HepG2 (cell line): Measurements from ENCODE around the gene ALG3. TPM values are rescaled to one million over a fixed set of nuclear protein-coding genes. Genes with fewer than 3 reads are reported as not detected.

Experiments
- ATAC-seq: fragments of 200-7000 bp; cut with Tn5 transposase; 3 replicates; pipeline ENCODE4 v1.9.1; 2020; ENCODE audit warnings: mild to moderate bottlenecking, moderate library complexity
- BruUV-seq: library from RNA; stranded (reverse); fragments of 400-500 nt; replicated peaks from 2 replicates; lab custom pipeline; 2021; lab: Mats Ljungman, UMichigan
- CTCF ChIA-PET: fragments of 300-600 bp; formaldehyde crosslinking; extraction: SDS; loops from one replicate; lab custom pipeline; 2021; ENCODE audit warnings: low total read pairs, inconsistent platforms, low intra/inter-chr PET ratio; lab: Yijun Ruan, JAX
- POLR2A ChIA-PET: fragments of 350-600 bp; sonication (Branson Sonifier 250); formaldehyde crosslinking; loops from one replicate; lab custom pipeline; 2020; ENCODE audit warnings: antibody characterized with exemption, inconsistent platforms; lab: Yijun Ruan, JAX
- DNase-seq: peaks from one replicate; pipeline ENCODE4 v3.0.0-alpha.2; 2015; ENCODE audit warnings: low spot score
- FAIRE-seq: peaks from 3 replicates; lab custom pipeline; 2011; peaks lifted over from hg19 to GRCh38; lab: Jason Lieb, UNC
- H2AFZ ChIP-seq: one replicate; pipeline ENCODE4 v1.6.1; 2011; ENCODE audit warnings: low read length, inconsistent platforms
- H3K27ac ChIP-seq: fragments of 300-600 bp; 3 replicates; pipeline ENCODE4 v1.8.0; 2011; ENCODE audit warnings: mixed run types, mild to moderate bottlenecking, mixed read lengths, low read length, inconsistent platforms; ENCODE audit not compliant: insufficient read depth; ENCODE audit errors: extremely low read length
- H3K27me3 ChIP-seq, 2 experiments: fragments of 200-600 bp in 1 of 2; 2 replicates in 1 of 2; 3 replicates in 1 of 2; pipeline versions ENCODE4 v1.6.0 to v1.8.0; 2011; ENCODE audit warnings: low read length in 2 of 2, mild to moderate bottlenecking in 2 of 2, moderate library complexity in 2 of 2, inconsistent platforms in 1 of 2; ENCODE audit not compliant: insufficient read depth in 2 of 2, control insufficient read depth in 1 of 2
- H3K36me3 ChIP-seq, 2 experiments: fragments of 200-600 bp in 1 of 2; replicated peaks in 1 of 2; 2 replicates in 1 of 2; 3 replicates in 1 of 2; pipeline versions ENCODE4 v1.5.1 to v1.8.0; 2011; ENCODE audit warnings: low read length in 2 of 2, inconsistent platforms in 1 of 2; ENCODE audit not compliant: insufficient read depth in 2 of 2, control insufficient read depth in 1 of 2
- H3K4me1 ChIP-seq: 2 replicates; pipeline ENCODE4 v1.5.1; 2012; ENCODE audit warnings: low read length, inconsistent platforms; ENCODE audit not compliant: insufficient read depth
- H3K4me2 ChIP-seq: 2 replicates; pipeline ENCODE4 v1.6.0; 2011; ENCODE audit warnings: low read depth, low read length, inconsistent platforms
- H3K4me3 ChIP-seq, 3 experiments: fragments of 200-600 bp in 1 of 3; sonication (generic), shearing (Covaris generic) in 1 of 3; replicated peaks in 1 of 3; 2 replicates each; pipeline ENCODE4 v1.5.1; 2011 to 2016; ENCODE audit warnings: low read length in 3 of 3, inconsistent platforms in 2 of 3, low read depth in 2 of 3, mild to moderate bottlenecking in 2 of 3, control low read depth in 1 of 3, mixed read lengths in 1 of 3; ENCODE audit not compliant: insufficient read depth in 1 of 3
- H3K79me2 ChIP-seq: one replicate; pipeline ENCODE4 v1.6.1; 2011; ENCODE audit warnings: low read length, inconsistent platforms; ENCODE audit not compliant: insufficient read depth
- H3K9ac ChIP-seq: 2 replicates; pipeline ENCODE4 v1.6.0; 2011; ENCODE audit warnings: mild to moderate bottlenecking, low read depth, low read length, inconsistent platforms; ENCODE audit not compliant: insufficient read depth
- H3K9me3 ChIP-seq: 2 replicates; pipeline ENCODE4 v1.5.1; 2012; ENCODE audit warnings: mild to moderate bottlenecking, low read length
- H4K20me1 ChIP-seq: 2 replicates; pipeline ENCODE4 v1.6.0; 2011; ENCODE audit warnings: inconsistent platforms, mild to moderate bottlenecking, low read length, moderate library complexity; ENCODE audit not compliant: insufficient read depth
- HNRNPK ChIP-seq: fragments of 200-400 bp; formaldehyde crosslinking; IDR thresholded peaks from 2 replicates; pipeline ENCODE4 v1.6.1; 2018; ENCODE audit warnings: low read length, low read depth, moderate library complexity, mild to moderate bottlenecking; ENCODE audit not compliant: poor library complexity, severe bottlenecking
- SOX13 ChIP-seq, 3 experiments: fragments of 450-650 bp in 1 of 3; sonication (generic) in 1 of 3; formaldehyde crosslinking in 1 of 3; IDR thresholded peaks in 2 of 3; conservative IDR thresholded peaks in 1 of 3; 2 replicates each; pipeline versions ENCODE4 v1.5.0 to v1.6.1; 2016 to 2020; ENCODE audit warnings: antibody characterized with exemption in 1 of 3, mild to moderate bottlenecking in 1 of 3, missing compliant biosample characterization in 1 of 3, missing genetic modification reagents in 1 of 3, moderate library complexity in 1 of 3
- ZKSCAN1 ChIP-seq: fragments of 150-350 bp; IDR thresholded peaks from 2 replicates; pipeline ENCODE4 v1.6.1; 2014; ENCODE audit warnings: low read length
- ZNF350 ChIP-seq: sonication (generic); formaldehyde crosslinking; IDR thresholded peaks from 2 replicates; pipeline ENCODE4 v1.4.0; 2020; ENCODE audit warnings: mild to moderate bottlenecking, low read depth, missing genetic modification reagents, borderline replicate concordance
- ZNF780A ChIP-seq: sonication (generic); formaldehyde crosslinking; IDR thresholded peaks from 2 replicates; pipeline ENCODE4 v1.8.0; 2022; ENCODE audit warnings: mild to moderate bottlenecking, missing genetic modification reagents, moderate library complexity
- WGBS: methylation state at CpG from one replicate; pipeline ENCODE4 v1.1.6; 2017; ENCODE audit warnings: low lambda C conversion rate; 5-methylcytosine and 5-hydroxymethylcytosine counted together
- in situ Hi-C: cut with HindIII; loops from 2 replicates; pipeline ENCODE4 v1.10.0; 2017; ENCODE audit warnings: low pct_unique_long_range_greater_than_20kb; ENCODE audit not compliant: extremely low pct_ligation_motif_present
- intact Hi-C: fragments of 100-400 bp; cut with micrococcal nuclease; formaldehyde crosslinking; loops from one replicate; pipeline ENCODE4 v1.10.0; 2022; ENCODE audit not compliant: unreplicated experiment
- polyA plus RNA-seq, 8 experiments: library from polyadenylated mRNA; depleted of rRNA in 3 of 8; stranded (reverse) in 7 of 8; unstranded in 1 of 8; fragments of >200 nt; fragmentation: Illumina TruSeq in 4 of 8; extraction: Trizol in 4 of 8; gene quantifications; 2 replicates each; pipeline versions ENCODE4 v1.2.1 to v1.2.3, GENCODE V29; 2011 to 2016; ENCODE audit warnings: low read depth in 4 of 8, missing spikeins in 1 of 8, mixed read lengths in 1 of 8; ENCODE audit not compliant: insufficient read depth in 1 of 8
- total RNA-seq, 5 experiments: library from RNA; depleted of rRNA; stranded (reverse); fragments of >200 nt; fragmentation: Illumina TruSeq; extraction: Trizol; gene quantifications; 2 replicates each; pipeline ENCODE4 v1.2.3, GENCODE V29; 2016; ENCODE audit warnings: low read depth in 1 of 5

Gene ALG3
- total and polyA plus RNA-seq, 2 of the 13 experiments (the other 11 are each of a cell fraction or from before 2014, with no cell fraction given): 46.6 to 57.1 TPM

DNA sequence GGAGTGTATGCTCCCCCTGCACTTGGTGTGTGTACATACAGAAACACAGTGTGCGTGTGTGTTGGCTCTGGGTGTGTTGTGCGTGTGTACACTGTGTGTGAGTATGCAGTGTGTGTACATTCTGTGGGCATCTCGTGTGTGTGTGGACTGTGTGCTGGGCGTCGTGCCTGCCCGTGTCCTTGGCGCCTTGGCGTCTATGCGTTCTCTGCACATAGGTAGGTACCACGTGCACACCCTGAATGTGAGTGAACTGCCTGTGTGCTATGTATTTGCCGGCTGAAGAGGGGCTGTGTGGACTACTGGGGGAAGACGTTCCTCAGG, 26.6 kb upstream of the ALG3 start:
- ATAC-seq (no peak), DNase-seq (no peak), FAIRE-seq (no peak)
- no peak overlapping the region for H3K4me2 ChIP-seq
- ChIA-PET CTCF (no interaction called here), POLR2A (no interaction called here)
- intact Hi-C loops: no loop called here
- no peaks in the 10 kb centered on the region for H3K4me1 ChIP-seq
- H3K79me2 ChIP-seq: no peaks in the 10 kb centered on the region
- 59% methylated on average over 12 of the region's 12 CpGs for WGBS
- no peak overlapping the region for H3K4me3 ChIP-seq
- TF ChIP-seq ZKSCAN1: no peak
- no peak for TF ChIP-seq ZNF350
- TF ChIP-seq SOX13 (IDR thresholded peaks at IDR 0.05): no peak
- no peak for TF ChIP-seq SOX13 (CRISPR knock-in tag; conservative IDR thresholded peaks at IDR 0.05 in 1 of 2, IDR thresholded peaks at IDR 0.05 in 1 of 2)
- BruUV-seq: no TSS peak
- no peaks in the 10 kb centered on the region for H3K9me3 ChIP-seq
- no peak overlapping the region for H2AFZ ChIP-seq
- H4K20me1 ChIP-seq: no peaks in the 10 kb centered on the region
- H3K9ac ChIP-seq: no peak overlapping the region
- in situ Hi-C loops: no loop called here
- peaks cover 9 to 52% of the 10 kb centered on the region in 2 experiments; a peak in 4 of 5 replicates for H3K27me3 ChIP-seq
- no peak overlapping the region for H3K27ac ChIP-seq
- H3K36me3 ChIP-seq: no peaks in the 10 kb centered on the region

DNA sequence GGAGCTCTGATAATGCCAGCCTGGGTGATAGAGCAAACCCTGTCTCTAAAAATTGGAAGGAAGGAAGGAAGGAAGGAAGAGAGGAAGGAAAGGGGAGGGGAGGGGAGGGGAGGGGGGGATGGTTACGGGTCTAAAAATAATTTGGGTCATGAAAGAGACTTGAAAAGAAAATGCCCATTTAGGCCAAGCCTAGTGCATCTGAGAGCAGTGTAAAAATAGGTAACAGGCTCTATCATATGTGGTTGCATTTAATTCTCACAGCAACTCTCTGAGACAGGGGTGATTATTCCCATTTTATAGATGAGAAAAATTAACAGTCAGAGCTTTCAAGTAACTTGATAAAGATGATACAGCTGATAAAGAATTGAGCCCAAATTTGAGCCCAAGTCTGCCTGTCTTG, 23.5 kb upstream of the ALG3 start:
- DNase-seq (no peak), ATAC-seq (no peak), FAIRE-seq (no peak)
- ChIA-PET CTCF (no interaction called here), POLR2A (no interaction called here)
- intact Hi-C loops (no loop called here), in situ Hi-C loops (no loop called here)
- no peaks in the 10 kb centered on the region for H3K4me1 ChIP-seq
- H3K9ac ChIP-seq: no peak overlapping the region
- no peak overlapping the region for H3K4me3 ChIP-seq
- H3K79me2 ChIP-seq: no peaks in the 10 kb centered on the region
- H3K27ac ChIP-seq: no peak overlapping the region
- H4K20me1 ChIP-seq: no peaks in the 10 kb centered on the region
- peaks cover 5 to 32% of the 10 kb centered on the region in 2 experiments; a peak in 4 of 5 replicates for H3K27me3 ChIP-seq
- BruUV-seq: no TSS peak
- H3K4me2 ChIP-seq: no peak overlapping the region
- no peaks in the 10 kb centered on the region for H3K9me3 ChIP-seq
- 0% methylated on average over 1 of the region's 1 CpG for WGBS
- peak; percentile 77 for TF ChIP-seq HNRNPK
- TF ChIP-seq ZNF780A (CRISPR knock-in tag): no peak
- no peak overlapping the region for H2AFZ ChIP-seq
- H3K36me3 ChIP-seq: no peaks in the 10 kb centered on the region
